ENCODE results near the gene FDX1. TPM values are rescaled to one million over a fixed set of nuclear protein-coding genes. Genes with fewer than 3 reads are reported as not detected.

The FDX1 gene
- total RNA-seq, 1 donor from 2014 or later = 26.3 TPM

GRCh38 chr11:110424775-110425444 lies 4.8 kb upstream of the FDX1 start:
- intact Hi-C loops (cut with micrococcal nuclease) = no loop called here
- H3K27ac ChIP-seq (replicated peaks) = no peak overlapping the region
- H3K9me3 ChIP-seq (replicated peaks) = peaks cover 17% of the 10 kb centered on the region
- H3K4me3 ChIP-seq = no peak overlapping the region
- no peak for TF ChIP-seq CTCF (IDR thresholded peaks at IDR 0.05; ENCODE audit: borderline replicate concordance)
- no peak for DNase-seq
- no peaks in the 10 kb centered on the region for H3K36me3 ChIP-seq
- no peaks in the 10 kb centered on the region for H3K27me3 ChIP-seq (ENCODE audit: low read depth)
- H3K4me1 ChIP-seq = peaks cover 28% of the 10 kb centered on the region

- no peak for DNase-seq
- no peak for TF ChIP-seq CTCF (IDR thresholded peaks at IDR 0.05; ENCODE audit: borderline replicate concordance)
- Histone ChIP-seq H3K27ac (replicated peaks) (no peak overlapping the region), H3K4me3 (no peak overlapping the region), H3K27me3 (ENCODE audit: low read depth) (no peaks in the 10 kb centered on the region), H3K4me1 (peaks cover 36% of the 10 kb centered on the region), H3K36me3 (no peaks in the 10 kb centered on the region), H3K9me3 (replicated peaks) (peaks cover 14% of the 10 kb centered on the region)
- intact Hi-C loops (cut with micrococcal nuclease) = no loop called here
Observed at GRCh38 chr11:110425751-110426545, 3.8 kb upstream of the FDX1 start.

GRCh38 chr11:110428040-110428439 lies 1.7 kb upstream of the FDX1 start:
- TF ChIP-seq CTCF (IDR thresholded peaks at IDR 0.05; ENCODE audit: borderline replicate concordance) = no peak
- H3K4me3 ChIP-seq = no peak overlapping the region
- no peaks in the 10 kb centered on the region for H3K27me3 ChIP-seq (ENCODE audit: low read depth)
- intact Hi-C loops (cut with micrococcal nuclease) = no loop called here
- H3K9me3 ChIP-seq (replicated peaks) = no peaks in the 10 kb centered on the region
- peaks cover 46% of the 10 kb centered on the region for H3K4me1 ChIP-seq
- no peak overlapping the region for H3K27ac ChIP-seq (replicated peaks)
- H3K36me3 ChIP-seq = no peaks in the 10 kb centered on the region
- no peak for DNase-seq

GRCh38 chr11:110428956-110429730 lies 605 bp upstream of the FDX1 start:
- Histone ChIP-seq H3K36me3 (no peaks in the 10 kb centered on the region), H3K27me3 (ENCODE audit: low read depth) (no peaks in the 10 kb centered on the region), H3K4me1 (peaks cover 48% of the 10 kb centered on the region), H3K27ac (replicated peaks) (peak overlapping the region; percentile 91), H3K4me3 (peak overlapping the region; percentile 90), H3K9me3 (replicated peaks) (no peaks in the 10 kb centered on the region)
- intact Hi-C loops (cut with micrococcal nuclease) = no loop called here
- TF ChIP-seq CTCF (IDR thresholded peaks at IDR 0.05; ENCODE audit: borderline replicate concordance) = no peak
- no peak for DNase-seq

- no peak for DNase-seq
- Histone ChIP-seq H3K4me3 (peak overlapping the region; percentile 90), H3K4me1 (peaks cover 57% of the 10 kb centered on the region), H3K9me3 (replicated peaks) (no peaks in the 10 kb centered on the region), H3K36me3 (no peaks in the 10 kb centered on the region), H3K27me3 (ENCODE audit: low read depth) (no peaks in the 10 kb centered on the region), H3K27ac (replicated peaks) (peak overlapping the region; percentile 91)
- intact Hi-C loops (cut with micrococcal nuclease) = loop anchor here (5.0 kb wide), 1 partner anchor 228 kb away; no protein-coding TSS in a partner anchor
- TF ChIP-seq CTCF (IDR thresholded peaks at IDR 0.05; ENCODE audit: borderline replicate concordance) = peak; percentile 4
Observed at GRCh38 chr11:110430267-110431050, 711 bp downstream of the FDX1 start.

Data from left ventricle myocardium inferior (tissue), 1 donor.